Epidermal melanocyte (primary cell): ENCODE measurements around the gene MYMX.

ENCODE experiments used
- DNase-seq: peaks from one replicate; pipeline ENCODE4 v3.0.0; 2011; ENCODE audit warnings: low spot score; ENCODE audit not compliant: insufficient read length

MYMX gene

DNA sequence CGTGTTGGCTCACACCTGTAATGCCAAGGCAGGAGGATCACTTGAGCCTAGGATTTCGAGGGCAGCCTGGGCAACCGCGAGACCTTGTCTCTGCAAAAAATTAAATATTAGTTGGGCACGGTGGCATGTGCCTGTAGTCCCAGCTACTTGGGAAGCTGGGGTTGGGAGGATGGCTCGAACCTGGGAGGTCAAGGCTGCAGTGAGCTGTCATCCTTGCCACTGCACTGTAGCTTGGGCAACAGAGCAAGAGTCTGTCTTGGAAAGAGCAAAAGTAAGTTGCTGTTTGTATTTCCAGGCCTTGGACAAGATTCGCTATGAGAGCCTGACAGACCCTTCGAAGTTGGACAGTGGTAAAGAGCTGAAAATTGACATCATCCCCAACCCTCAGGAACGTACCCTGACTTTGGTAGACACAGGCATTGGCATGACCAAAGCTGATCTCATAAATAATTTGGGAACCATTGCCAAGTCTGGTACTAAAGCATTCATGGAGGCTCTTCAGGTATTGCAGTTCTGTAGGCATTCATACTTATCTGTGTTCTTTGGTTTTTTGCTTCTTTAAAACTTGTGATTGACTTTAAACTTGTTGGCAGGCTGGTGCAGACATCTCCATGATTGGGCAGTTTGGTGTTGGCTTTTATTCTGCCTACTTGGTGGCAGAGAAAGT, 32.5 kb downstream of the MYMX start:
- DNase-seq: no peak

DNA sequence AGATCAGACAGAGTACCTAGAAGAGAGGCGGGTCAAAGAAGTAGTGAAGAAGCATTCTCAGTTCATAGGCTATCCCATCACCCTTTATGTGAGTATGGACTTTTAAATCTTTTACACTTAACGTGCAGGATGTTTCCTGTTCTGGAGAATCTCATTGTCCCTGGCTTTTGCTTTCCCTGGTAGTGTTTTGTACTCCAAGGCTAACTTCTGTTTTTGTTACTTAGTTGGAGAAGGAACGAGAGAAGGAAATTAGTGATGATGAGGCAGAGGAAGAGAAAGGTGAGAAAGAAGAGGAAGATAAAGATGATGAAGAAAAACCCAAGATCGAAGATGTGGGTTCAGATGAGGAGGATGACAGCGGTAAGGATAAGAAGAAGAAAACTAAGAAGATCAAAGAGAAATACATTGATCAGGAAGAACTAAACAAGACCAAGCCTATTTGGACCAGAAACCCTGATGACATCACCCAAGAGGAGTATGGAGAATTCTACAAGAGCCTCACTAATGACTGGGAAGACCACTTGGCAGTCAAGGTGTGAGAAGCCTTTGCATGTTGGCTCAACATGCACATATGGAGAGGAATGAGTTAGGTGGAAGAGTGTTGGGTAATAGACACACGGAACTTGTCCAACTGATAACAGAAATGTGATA, 33.5 kb downstream of the MYMX start:
- DNase-seq: no peak

DNA sequence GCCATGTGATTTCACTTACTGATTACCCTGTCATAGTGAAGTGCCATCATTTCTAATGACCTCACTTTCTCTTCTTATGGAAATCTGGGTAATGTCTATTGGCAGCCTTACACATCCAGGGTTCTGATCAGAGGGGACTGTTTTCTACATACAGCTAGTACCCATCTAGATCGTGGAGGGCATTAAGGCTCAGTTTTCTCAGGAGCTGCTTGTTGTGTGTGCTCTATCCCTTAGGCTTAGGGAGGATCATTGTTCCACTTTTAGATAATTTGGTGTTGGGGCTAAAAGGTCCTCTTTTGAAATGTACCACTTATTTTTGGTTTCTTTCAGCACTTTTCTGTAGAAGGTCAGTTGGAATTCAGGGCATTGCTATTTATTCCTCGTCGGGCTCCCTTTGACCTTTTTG, 34.0 kb downstream of the MYMX start:
- DNase-seq: no peak

DNA sequence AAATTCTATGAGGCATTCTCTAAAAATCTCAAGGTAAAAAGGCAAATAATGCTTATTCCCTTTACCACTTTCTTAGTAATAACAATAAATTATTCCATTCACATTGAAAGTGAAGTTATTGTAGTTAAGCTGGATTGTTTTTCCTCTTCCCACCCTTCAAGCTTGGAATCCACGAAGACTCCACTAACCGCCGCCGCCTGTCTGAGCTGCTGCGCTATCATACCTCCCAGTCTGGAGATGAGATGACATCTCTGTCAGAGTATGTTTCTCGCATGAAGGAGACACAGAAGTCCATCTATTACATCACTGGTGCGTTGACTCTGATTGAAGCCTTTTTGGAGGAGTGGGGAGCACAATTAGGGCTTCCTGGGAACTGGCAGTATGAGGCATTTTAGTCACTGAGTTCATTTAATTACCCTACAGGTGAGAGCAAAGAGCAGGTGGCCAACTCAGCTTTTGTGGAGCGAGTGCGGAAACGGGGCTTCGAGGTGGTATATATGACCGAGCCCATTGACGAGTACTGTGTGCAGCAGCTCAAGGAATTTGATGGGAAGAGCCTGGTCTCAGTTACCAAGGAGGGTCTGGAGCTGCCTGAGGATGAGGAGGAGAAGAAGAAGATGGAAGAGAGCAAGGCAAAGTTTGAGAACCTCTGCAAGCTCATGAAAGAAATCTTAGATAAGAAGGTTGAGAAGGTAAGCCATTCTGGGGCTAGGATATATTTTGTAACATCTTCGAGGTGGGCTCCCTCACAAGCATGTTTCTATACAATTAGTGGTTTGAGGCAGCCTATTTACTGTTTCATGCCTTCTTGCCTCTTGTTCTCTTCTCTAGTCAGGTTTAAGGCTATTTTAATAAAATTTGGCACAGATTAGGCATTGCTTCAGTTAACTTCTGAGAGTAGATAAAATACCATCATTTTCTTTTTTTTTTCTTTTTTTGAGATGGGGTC, 35.1 kb downstream of the MYMX start:
- no peak for DNase-seq

DNA sequence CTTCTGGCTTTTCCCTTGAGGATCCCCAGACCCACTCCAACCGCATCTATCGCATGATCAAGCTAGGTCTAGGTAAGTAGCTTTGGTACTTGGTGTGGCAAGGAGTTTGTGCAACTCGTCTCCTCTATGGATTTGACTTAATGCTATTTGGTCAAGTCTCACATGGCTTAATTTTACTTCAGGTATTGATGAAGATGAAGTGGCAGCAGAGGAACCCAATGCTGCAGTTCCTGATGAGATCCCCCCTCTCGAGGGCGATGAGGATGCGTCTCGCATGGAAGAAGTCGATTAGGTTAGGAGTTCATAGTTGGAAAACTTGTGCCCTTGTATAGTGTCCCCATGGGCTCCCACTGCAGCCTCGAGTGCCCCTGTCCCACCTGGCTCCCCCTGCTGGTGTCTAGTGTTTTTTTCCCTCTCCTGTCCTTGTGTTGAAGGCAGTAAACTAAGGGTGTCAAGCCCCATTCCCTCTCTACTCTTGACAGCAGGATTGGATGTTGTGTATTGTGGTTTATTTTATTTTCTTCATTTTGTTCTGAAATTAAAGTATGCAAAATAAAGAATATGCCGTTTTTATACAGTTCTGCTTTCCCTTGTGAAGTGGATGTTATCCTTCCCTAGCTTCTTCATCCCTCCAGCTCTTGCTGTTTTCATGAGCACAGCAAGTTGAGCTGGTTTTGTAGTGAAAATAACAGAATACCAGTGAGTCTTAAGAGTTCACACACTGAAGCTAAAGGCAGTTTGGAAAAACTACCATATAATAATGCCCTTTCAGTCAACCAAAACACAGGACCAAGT, 36.8 kb downstream of the MYMX start:
- no peak for DNase-seq

DNA sequence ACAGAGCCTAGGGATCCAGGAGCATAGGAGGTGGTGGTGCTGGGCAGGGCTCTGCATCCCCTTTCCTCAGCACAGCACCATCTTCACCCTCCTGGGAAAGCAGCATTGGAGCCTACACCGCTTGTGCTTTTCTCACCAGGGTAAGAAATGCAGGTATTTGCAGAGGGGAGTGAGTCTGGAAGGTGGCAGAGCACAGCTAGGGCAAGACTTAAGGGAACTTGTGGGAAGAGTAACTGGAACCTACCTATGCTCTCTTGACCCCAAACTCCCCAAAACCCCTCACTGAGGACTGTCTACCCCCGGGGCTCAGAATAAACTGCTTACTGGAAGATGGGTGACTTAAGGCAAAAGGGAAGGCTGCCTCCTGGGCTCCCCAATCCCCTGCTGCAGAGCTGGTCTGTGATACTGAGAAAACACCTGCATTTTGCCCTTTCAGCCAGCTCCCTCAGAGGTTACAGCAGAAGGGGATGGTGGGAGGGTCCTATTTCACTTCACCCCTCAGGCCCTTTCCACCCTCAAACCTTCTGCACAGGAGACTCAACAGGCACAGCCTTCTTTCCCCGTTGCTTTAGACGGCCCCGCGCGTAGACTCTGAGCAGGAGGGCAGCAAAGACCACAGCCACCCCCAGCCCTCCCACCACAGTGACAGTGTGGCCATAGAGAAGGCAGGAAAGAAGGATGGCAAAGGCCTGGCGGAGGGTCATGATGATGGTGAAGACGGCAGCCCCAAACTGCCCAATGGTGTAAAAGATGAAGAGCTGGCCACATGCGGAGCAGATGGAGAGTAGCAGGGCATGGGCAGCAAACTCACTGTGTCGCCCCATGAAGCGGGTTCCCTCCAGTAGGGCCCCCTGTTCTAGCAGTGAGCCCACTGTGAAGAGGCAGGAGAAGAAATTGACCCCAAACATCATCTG, 37.7 kb downstream of the MYMX start:
- no peak for DNase-seq

DNA sequence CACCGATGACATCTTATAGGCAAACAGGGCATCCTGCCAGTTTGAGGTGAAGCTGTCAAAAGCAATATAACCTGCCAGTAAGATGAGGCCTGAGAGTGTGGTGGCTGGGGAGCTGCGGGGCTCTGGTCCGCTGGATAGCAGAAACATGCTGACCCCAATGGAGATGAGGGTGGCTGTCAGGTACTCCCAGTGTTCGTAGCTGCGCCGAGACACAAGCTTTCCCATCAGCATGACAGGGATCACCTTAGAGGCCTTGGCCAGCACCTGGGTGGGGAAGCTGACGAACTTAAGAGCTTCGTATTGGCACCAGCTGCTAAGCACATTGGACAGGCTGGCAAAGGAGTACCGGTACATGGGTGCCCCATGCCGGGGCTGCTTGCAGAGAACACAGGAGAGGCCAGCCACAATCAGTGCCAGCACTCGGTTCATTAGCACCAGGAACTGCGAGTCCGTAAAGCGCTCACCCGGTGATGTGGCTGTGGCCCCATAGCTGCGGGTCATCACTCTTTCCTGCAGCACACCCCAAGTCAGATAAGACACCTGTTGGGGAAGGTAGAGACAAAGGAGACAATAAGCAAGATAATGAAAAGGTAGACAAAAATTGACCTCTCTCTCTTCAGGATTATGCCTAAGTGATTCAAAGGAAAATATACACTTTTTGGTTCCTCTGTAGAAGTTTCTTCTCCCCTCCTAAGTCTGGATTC, 38.5 kb downstream of the MYMX start:
- DNase-seq: no peak

DNA sequence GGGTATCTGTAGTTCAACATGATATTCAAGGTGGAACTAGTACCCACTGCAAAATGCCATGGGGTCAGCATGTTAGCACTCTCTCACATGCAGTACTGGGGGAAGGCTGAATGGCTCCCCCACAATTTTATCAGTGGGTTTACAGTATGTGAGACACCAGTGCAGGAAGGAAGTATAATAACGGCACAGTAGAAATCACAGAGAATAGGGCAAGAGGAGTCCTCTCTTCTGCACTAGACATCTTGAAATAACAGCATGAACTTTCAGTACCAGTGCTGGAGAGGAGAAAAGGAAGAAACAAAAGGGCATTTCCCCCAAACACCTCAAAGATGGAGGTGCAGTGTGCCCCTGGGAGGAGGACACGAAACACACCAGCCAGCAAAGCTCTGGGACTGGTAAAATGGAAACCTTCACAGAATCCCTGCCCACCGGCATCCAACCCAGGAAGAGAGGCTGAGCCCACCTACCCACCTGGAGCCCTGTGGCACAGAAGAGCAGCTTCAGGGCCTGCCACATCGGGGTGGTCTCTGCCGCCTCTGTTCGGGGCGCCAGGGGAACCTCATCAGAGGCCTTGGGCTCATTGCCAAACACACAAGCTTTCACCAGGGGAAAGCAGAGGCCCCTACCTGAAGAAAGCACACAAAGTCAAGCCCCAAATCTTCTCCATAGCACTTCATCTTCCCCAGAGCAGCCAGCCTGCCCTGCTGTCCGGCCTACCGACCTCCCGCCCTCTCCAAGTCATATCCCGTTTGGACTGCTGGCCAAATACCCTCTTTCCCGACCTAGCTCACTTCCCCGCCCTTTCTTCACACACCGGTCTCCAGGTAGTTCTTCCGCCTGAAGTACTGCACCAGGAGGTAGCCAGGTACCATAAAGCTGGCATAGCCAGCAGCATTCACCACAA, 39.4 kb downstream of the MYMX start:
- no peak for DNase-seq

DNA sequence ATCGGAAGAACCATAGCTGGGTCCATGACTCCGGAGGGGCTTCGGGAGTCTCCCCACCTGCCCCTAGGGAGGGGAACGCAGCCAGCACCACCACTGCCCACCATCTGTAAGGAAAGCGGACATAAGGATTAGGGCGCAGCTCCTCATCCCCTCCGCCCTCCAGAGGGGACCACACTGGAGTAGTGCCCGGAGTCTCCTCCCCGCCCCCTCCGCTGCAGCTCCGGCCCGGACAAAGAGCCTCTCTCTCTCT, 40.0 kb downstream of the MYMX start:
- no peak for DNase-seq

DNA sequence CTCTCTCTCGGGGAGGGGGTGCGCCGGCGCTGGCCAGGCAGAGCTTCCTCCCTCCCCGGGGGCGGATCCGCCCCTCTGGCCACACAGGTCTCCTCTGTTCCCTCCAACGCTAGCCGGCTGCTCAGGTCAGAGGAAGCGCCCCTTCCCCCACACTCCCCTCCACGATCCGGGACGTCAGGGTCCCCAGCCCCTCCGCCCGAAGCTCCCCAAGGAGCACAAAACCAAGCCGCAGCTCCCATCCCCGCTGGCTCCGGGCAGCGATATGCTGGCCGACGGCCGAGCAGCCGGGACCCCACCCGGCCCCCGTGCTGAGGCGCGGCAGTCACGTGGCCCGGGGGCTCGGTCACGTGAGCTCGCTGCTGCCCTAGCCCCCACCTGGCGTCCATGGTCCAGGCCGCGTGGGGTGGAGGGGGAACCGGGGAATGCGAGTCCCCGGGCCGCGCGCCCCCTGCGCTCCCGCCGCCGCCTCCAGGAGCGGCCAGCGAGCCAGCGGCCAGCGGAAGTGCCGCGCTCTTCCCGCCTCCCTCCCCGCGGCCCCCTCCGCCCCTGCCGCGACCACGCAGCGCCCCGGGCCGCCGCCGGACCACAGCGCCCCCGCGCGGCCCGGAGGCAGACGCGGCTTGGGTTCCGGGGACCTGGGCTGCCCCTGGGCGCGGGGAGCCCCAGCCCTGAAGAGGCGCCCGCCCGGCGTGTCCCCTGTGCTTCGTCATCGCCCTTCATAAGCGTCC, 40.5 kb downstream of the MYMX start, which contains the start of gene SLC35B2:
TSS of gene SLC35B2 (minus strand) at position 504 of the 728 bp plus-strand sequence. CDS start at position 386, 118 bp downstream.
- peak; percentile 88 for DNase-seq

DNA sequence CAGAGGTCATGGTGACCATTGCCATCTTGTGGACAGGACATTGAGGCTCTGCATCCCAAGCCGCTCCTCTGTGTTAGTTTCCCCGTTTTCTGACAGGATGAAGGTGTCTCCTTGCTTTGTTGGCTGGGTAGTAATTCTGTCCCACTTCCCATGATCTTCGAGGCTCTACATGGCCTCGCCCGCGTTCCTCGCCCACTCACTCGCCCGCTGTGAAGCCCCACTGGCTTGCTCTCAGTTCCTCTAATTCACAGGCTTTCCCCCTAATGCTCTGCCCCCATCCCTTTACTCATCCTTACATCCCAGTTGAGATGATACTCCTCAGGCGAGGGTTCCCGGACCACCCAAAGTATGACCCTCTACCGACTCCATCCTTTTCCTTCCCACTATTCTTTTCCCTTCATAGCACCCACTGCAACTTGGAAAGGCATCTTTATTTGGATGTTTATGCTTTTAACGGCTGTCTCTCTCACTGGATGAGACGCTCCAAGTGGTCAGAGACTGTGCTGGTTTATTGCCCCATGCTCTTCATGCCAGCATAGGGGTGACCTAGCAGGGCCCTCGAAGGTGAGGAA, 41.1 kb downstream of the MYMX start:
- DNase-seq: no peak

DNA sequence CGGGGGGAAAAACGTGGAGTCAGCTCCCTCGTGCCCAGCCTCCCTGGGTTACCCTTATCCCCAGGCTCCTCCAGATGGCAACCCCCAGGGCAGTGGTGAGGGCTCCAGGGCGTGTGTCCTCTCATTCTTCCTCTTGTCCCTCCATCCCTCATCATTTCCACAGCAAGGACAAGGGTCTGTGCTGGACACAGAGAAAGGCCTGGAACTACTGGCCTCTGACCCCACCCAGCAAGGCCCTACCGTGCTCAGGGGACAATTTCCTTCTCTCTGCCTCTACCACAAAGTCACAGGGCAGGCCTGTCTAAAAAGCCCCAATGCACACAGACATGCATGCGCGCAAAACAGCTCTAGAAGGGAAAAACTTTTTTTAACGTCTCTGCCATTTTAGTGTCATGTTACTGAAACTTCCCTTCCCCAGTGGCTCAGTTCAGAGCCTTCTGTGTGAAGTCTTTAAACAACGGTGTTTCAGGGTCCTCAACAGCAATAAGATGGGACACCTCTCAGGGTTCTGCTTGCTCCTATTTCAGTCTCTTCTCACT, 41.7 kb downstream of the MYMX start:
- DNase-seq: no peak

DNA sequence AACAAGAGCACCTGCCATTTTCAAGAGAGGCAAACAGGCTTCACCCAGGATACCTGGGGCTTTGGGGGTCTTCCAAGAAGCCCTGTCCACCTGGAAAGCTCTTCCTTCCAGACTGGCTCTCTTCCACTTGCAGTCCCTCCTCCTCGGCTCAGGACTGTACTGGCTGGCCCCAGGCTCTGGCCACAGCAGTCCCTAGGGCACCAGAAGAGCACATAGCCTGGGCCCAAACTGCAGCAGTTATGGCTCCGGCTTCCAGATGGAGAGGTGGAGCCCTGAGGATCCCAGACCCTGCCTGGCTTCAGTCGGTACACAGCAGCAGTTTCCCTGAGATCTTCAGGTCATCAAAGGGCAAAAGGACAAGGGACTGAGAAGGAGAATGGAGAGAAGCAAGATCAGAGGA, 42.2 kb downstream of the MYMX start:
- no peak for DNase-seq

DNA sequence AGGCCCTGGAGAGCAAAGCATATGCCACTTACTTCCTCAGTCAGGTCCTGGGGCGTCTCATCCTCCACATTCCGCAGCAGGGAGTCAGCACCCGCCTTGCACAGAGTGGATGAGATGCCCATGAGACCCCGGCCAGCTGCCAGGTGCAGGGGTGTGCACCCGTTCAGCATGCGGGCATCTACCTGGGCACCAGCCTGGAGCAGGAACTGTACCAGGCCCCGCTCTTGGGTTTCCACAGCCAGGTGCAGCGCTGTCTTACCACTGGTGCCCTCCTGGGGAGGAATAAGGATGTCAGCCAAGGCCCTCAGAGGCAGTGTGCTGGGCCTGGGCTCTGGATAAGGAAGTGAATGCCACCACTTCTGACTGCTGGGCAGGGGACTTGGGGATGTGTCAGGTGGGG, 43.3 kb downstream of the MYMX start:
- DNase-seq: no peak

DNA sequence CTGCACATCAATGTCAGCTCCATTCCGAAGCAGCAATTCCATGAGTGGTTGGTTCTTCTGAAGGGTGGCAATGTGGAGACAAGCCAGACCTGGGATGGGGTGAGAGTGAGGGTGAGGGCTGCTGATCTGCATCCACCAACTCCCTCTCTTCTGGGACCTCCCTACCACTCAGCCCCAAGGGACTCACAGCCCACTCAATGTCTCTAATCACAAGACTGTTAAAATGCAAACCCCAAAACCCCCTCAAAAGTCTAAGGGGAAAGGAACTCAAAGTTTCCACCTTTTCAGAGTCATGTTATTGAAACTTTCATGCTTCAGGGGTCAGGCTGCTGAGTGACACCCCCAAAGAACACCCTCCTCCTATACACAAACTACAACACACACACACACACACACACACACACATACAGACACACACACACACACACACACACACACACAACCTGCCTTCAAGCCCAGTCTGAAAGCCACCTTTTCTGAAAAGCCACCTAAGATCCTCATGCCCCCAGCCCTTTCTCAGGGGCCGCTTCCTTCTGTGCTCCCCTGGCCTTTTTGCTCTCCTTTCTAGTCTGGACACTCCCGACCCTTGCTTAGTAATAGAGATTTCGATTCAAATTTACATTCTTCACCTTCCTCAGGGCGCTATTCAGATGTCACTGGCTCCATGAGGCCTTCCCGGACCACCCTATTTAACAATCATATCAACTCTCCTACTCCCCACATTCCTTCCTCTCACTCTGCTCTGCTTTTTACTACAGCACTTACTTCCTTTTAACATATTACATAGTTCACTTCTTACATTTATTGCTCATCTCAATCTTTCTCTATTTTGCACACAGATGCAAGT, 43.9 kb downstream of the MYMX start:
- DNase-seq: no peak

DNA sequence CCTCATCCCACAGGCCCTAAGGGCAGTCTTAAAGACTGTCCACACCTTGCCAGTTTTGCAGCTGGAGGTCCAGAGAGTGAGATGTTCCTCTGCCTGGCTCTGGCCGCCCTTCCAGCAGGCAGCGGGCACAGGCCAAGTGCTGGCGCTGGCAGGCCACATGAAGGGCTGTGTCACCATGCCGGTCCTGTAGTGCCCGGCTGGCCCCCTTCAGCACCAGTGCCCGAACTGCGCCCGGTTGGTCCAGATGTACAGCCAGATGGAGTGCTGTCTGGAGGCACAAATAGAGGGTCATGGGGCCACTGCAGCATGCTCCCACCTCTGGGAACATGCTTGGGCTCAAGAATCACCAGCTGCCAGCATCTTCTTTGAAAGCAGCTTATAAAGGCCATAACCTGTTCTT, 44.9 kb downstream of the MYMX start:
- no peak for DNase-seq
